ENCODE data around the gene YBX2.
"Not testable (repeated sequence)": the region's sequence is repeated elsewhere in the genome, so short reads cannot be mapped to it uniquely, and the experiment has no call there.

Gene YBX2

GRCh38 chr17:7294614-7295153, at the start of gene YBX2:
Gene YBX2, minus strand, starts transcription at chr17:7294639. Its CDS starts 139 bp downstream, at chr17:7294500.
- peak; percentile 45 for DNase-seq (ENCODE audit: low read depth)

- no peak for DNase-seq (ENCODE audit: low read depth)
These were observed 48.8 kb upstream of the YBX2 start for GRCh38 chr17:7343250-7343649.

- no peak for DNase-seq (ENCODE audit: low read depth)
These were observed 47.4 kb upstream of the YBX2 start for GRCh38 chr17:7341842-7342241.

- DNase-seq (ENCODE audit: low read depth), result no peak
These were observed 45.7 kb upstream of the YBX2 start for GRCh38 chr17:7340179-7340578.

GRCh38 chr17:7337600-7337999, 43.2 kb upstream of the YBX2 start:
- not testable (repeated sequence) for DNase-seq (ENCODE audit: low read depth)

GRCh38 chr17:7336240-7337175, 42.1 kb upstream of the YBX2 start, which contains the start of gene ACAP1:
Gene ACAP1, plus strand, starts transcription at chr17:7336529. Its CDS starts 206 bp downstream, at chr17:7336735.
- peak; percentile 77 for DNase-seq (ENCODE audit: low read depth)

GRCh38 chr17:7335765-7336164, 41.3 kb upstream of the YBX2 start:
- DNase-seq (ENCODE audit: low read depth), result not testable (repeated sequence)

GRCh38 chr17:7334938-7335538, 40.6 kb upstream of the YBX2 start:
- DNase-seq (ENCODE audit: low read depth), result no peak

- not testable (repeated sequence) for DNase-seq (ENCODE audit: low read depth)
These were observed 38.2 kb upstream of the YBX2 start for GRCh38 chr17:7332600-7333069.

GRCh38 chr17:7332111-7332510, 37.7 kb upstream of the YBX2 start:
- no peak for DNase-seq (ENCODE audit: low read depth)

GRCh38 chr17:7330638-7331015, 36.2 kb upstream of the YBX2 start:
- DNase-seq (ENCODE audit: low read depth), result no peak

- peak; percentile 49 for DNase-seq (ENCODE audit: low read depth)
These were observed 35.7 kb upstream of the YBX2 start for GRCh38 chr17:7329997-7330637.

- peak; percentile 92 for DNase-seq (ENCODE audit: low read depth)
These were observed 35.0 kb upstream of the YBX2 start for GRCh38 chr17:7329374-7329996.

- DNase-seq (ENCODE audit: low read depth), result no peak
These were observed 34.5 kb upstream of the YBX2 start, which contains the start of gene NEURL4 for GRCh38 chr17:7328840-7329373. Gene NEURL4, minus strand, starts transcription at chr17:7329335. Its CDS starts 23 bp downstream, at chr17:7329312.

GRCh38 chr17:7328009-7328408, 33.6 kb upstream of the YBX2 start:
- no peak for DNase-seq (ENCODE audit: low read depth)

- DNase-seq (ENCODE audit: low read depth), result no peak
These were observed 33.1 kb upstream of the YBX2 start for GRCh38 chr17:7327501-7327900.

GRCh38 chr17:7327056-7327455, 32.6 kb upstream of the YBX2 start:
- DNase-seq (ENCODE audit: low read depth), result no peak

GRCh38 chr17:7326186-7326585, 31.7 kb upstream of the YBX2 start:
- no peak for DNase-seq (ENCODE audit: low read depth)

- DNase-seq (ENCODE audit: low read depth), result no peak
These were observed 30.6 kb upstream of the YBX2 start for GRCh38 chr17:7325031-7325528.

GRCh38 chr17:7324438-7324779, 30.0 kb upstream of the YBX2 start:
- DNase-seq (ENCODE audit: low read depth), result no peak

GRCh38 chr17:7323731-7324437, 29.4 kb upstream of the YBX2 start:
- peak; percentile 45 for DNase-seq (ENCODE audit: low read depth)
